Putamen (tissue), 1 donor: ENCODE results near the gene CHST11.

Experiments
- DNase-seq: peaks from one replicate; pipeline ENCODE4 v3.0.0-alpha.2; 2016; ENCODE audit warnings: low spot score

CHST11 gene

DNA sequence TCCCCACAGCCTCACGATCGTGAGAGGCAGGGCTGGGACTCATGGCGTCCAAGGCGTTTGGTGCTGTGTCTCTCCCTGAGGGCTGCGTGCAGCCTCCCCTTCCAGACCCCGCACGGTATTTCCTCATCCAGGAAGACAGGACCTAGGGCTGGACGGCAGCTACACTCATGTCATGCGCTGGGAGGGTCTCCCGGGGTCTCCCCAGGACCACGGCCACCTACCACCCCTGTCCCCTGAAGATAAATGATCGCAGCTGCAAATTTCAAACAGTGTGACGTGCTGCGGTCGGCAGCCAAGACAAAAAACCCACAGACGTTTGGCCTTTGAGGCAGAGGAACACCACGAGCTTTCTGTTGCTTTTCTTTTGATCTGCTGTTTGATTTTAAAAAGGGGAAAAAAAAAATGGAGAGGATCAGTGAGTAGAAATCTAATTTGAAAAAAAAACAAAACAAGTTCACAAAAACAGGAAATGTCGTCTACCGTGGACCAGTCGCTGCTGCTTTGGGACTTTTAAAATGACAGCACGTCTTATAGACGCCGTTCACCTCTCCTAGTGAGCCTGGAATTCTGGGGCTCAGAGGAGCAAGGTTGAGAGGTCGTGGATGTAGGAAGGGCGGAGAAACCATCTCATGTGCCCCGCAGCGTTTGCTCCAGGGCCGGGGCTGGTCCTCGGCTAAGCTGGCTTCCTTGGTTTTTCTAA is 263.7 kb downstream of the CHST11 start:
- no peak for DNase-seq

DNA sequence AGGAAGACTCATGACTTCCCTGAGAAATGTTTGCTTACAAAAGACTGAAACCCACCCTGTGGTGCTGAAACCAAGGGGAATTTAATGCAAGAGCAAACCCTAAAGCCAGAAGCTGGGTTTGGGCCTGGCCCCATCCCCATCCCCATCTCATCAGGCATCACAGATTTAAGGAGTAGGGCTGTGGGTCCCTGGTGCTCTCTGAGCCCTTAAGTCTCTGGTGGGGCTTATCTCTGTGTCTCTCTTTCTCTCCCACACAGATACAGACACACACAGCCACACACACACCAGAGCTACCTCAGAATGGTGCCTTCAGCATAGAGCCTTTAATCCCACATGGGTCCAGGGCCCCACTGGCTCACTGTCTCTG is 264.3 kb downstream of the CHST11 start:
- no peak for DNase-seq

GRCh38 chr12:104721936-104722335 is 265.2 kb downstream of the CHST11 start:
- no peak for DNase-seq

DNA sequence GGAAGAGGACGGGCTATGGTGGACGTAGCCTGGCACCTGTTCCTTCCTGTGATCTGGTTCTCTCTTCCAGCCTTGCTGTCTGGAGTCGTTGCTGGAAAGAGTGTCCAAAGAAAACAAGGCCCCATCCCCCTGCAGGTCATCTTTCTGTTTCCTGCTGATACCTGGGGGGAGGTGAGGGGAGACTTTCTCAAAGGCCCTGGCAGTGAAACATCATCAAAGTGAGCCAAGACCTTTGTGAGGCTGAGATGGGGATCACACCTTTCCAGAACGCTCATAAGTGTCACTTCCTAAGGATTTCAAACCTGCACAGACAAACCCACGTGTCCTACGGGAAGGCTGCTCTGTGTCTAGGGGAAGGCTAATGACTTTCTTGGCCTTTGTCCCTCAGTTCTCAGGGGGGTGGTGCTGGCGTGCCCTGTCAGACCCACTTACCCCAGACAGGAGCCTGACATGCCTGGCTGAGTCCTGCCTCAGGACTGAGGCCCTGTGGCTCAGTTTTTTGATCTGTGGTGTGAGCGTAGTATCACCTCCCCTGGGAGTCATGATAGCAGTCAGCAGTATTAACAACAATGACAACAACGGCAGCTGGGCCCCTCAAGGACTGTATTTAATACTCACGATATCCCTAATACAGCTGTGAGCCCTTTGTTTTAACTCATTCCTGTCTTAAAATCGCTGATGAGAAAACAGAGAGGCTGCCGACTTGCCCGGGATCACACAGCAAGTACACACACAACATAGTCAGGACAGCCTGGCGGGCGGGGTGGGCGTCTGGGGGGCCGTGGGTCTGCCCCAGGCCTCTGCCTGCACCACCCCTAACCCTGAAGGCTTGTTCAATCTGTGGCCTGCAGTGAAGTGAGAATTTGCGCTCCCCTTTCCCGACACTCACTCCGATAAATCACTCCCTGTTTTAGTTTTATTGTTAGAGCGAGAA is 266.1 kb downstream of the CHST11 start:
- no peak for DNase-seq

DNA sequence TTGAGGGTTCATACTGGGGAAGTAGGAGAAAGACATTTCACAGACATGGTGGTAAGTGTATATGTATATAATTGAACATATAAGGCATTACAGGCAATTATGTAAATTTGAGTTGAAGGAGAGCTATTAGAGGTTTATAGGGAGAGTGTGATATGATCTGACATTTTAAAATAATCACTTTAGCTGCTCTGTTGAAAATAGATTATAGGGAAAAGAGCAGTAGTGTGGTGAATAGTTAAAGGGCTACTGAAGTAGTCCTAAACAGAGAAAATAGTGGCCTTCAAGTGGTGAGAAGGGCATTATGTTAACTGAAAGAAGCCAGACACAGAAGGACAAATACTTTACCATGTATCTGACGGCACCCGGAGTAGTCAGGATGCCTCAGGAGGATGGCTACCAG is 267.1 kb downstream of the CHST11 start:
- no peak for DNase-seq

DNA sequence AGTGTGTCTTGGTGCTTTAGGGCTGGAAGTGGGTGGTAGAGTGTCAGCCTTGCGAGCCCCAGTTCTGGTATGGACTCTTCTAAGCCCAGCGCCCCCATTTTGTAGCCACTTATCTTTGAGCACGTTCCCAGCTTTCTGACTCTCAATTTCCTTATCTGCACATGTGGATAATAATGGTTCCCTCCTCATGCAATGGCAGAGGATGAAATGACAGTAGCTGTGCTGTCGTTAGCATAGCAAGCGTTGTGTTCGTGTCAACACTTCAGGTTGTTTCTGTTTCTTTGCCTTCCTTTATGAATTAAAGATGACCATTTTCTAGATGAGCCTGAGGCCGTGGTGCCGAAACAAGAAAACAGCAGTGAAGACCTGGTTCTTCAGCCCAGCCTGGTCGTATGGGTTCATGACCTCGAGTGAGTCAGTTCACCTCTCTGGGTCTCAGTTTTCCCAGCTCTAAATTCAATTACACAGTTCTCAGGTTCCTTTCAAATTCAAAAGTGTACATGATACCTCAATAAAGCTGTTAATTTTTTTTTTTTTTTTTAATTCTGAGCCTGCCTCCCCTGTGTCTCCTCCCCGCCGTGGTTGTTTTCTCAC is 268.3 kb downstream of the CHST11 start:
- no peak for DNase-seq

GRCh38 chr12:104725610-104726009 is 268.9 kb downstream of the CHST11 start:
- no peak for DNase-seq

DNA sequence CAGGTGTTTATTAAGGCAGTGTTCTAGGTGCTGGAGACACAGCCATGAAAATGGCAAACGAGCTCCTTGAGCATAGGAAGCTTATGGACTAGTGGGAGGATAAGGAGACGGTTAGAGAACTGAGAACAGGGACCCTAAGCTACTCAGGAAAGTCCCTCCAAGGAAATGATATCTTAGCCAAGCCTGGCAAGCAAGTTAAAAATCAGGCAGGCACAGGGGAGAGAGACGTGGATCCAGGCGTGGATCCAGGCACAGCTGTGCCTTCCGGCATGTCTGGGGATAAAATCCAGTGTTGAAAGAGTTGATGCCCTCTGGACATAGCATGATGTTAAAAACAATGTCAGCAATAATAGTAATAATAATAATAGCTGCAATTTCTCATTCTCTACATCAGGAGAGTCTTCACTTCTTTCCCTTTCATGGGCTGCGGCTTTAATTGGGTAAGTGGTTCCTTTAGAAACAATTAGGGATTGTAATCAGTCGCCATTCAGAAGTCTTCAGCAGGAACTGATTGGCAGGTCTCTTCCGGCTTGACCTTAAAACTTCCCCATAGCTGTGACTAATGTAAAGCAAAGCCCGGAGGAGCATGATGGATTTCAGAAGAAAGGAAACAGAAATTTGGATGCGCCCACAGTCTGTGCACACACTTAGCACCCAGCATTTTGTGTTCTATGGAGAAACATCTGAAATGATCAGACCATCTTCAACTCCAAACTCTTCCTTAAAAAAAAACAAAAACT is 271.1 kb downstream of the CHST11 start:
- DNase-seq = no peak

DNA sequence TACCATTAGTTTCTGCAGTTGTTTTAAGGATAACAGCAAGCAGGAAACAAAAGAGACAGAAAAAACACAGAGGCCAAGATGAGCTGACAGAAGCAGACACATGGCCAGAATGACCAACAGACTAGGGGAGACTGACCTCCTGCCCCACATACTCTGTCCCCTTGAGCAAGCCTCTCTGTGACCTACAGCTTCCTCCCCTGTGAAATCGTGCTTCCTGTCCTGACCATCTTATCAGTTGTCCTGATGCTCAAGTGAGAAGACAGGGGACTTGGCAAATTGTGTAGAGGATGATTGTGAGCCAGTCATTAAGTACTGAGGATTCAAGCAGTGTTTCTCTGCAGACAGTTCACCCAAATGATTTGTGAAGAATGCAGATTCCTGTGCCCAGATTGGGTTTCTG is 272.3 kb downstream of the CHST11 start:
- DNase-seq = no peak

- no peak for DNase-seq
Observed at GRCh38 chr12:104729610-104730446, 273.1 kb downstream of the CHST11 start.

DNA sequence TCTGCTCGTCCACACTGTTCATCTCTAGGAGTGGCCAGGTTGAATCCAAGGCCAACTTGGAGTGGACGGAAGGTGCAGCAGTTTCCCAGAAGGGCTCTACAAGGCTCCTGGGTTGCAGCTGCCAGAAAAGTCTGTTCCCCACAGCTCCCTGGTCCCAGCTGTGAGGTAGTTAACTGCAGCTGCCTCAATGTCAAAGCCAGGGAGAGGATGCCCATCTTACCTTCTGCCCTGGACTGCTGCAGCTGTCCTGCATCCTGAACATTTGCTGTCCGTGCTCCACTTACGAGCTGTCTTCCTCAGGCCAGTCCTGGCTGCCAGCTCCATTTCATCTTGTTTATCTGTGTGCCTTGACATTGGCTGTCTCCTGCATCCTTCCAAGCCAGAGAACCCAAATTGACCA is 274.0 kb downstream of the CHST11 start:
- DNase-seq = no peak

DNA sequence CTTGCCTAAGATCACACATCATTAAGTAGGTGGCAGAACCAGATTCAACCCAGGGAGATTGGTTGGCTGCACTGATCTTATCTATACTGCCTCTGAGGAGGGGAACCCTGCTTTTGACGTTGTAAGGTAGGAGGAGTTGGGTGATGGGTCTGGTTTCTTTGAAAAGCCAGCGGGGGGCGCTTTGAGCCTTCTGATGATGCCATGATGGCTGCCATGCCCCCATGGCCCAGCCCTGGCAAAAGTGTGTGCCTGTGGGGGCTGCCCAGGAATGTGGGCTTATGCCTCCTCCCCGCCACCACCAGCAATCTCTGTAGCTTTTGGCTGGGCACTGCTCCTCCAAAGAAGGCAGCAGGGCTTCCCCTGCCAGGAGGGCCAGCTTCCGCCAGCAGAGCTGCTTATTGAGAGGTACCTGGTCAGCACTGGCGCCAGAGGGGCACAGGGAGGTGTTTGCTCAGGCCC is 277.0 kb downstream of the CHST11 start:
- no peak for DNase-seq

- DNase-seq = no peak
Observed at GRCh38 chr12:104734541-104735095, 277.9 kb downstream of the CHST11 start.

DNA sequence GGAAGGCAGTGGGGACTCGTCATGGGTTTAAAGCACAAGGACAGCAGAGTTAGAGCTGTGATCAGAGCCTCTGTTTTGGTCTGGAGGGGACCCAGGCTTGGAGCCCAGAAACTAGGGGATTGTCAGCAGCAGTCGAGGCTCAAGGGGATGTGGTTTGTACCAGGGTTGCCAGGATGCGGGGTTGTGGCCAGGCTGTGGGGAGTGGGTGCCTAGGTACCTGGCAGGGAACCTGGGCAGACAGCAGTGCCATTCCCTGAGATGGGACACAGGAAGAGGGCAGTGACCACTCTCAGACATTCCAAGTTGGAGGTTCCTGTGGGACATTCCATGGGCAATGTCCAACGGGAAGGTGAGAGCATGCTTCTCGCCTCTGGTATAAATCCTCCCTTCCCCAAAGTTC is 279.1 kb downstream of the CHST11 start:
- DNase-seq = no peak

DNA sequence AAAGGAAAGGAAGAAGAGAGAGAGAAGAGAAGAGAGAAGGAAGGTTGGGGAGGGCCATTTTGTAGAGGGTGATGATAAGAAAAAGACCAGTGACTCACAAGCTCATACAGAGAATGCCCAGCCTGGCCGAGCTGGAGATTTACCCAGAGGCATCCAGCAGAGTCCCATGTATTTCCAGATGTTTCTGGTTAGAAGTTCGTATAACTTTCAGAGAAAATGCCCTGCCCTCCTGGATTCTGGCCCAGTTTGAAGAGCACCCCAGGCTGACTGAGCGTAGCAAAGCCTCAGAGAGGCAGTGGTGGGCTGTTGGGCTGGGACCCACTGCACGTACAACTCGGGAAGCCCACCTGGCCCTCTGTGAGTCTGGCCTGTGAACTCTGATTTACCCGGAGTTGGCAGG is 279.6 kb downstream of the CHST11 start:
- no peak for DNase-seq

- DNase-seq = no peak
Observed at GRCh38 chr12:104737113-104737512, 280.4 kb downstream of the CHST11 start.

GRCh38 chr12:104737791-104738301 is 281.1 kb downstream of the CHST11 start:
- no peak for DNase-seq

DNA sequence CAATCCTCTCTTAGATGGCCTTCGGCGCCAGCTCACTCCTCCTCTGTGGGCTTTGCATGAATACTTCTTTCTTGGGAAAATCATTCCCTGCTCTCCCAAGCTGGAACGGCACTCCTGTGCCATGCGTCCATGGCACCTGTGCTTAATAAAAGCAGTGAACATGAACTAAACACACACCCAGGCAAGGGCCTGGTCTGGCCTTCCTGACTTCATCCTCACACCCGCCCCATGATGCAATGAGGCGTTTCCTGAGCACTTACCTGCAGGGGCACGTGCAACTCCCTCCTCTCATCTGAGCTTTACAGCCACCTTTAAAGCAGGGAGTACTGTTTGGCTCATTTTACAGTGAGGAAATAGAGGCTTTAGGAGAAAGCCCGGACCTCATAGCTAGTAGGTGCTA is 281.6 kb downstream of the CHST11 start:
- DNase-seq = no peak

DNA sequence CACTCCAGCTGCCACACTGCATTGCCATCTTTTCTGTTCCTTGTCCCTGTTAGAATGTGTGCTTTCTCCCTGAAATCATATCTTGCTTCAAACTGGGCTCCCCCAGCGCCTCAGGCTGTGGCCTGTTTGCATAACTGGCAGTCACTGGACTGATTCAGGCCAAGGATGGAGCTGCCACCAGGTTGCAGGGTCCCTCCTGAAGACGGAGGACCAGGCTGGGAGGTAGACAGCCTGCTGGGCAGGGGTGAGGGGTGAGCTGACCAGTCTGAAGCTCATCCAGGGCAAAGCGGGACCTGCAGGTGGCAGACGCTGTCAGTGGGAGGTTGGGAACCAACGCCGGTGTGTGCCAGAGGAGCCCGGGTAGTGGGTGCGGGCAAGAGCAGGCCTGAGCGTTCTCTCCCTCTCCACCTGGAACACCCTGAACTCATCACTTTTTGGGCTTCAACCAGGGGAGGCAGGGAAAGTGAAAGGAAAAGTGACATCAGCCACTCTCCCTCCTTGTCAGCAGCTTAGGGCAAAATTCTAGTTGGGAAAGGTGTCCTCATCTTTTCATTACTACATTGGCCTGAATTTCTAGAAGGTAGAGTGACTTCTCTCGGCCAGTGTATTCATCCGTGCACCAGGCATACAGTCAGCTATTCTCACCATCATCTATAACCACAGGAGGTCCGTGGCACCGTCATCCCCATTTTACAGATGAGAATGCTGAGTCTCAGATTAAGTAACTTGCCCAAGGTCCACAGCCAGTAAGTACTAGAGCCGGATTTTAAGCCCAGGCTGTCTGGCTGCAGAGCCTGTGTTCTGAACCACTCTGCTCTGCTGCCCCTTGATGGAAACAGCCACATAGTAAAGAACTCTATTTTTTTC is 282.3 kb downstream of the CHST11 start:
- DNase-seq = no peak

DNA sequence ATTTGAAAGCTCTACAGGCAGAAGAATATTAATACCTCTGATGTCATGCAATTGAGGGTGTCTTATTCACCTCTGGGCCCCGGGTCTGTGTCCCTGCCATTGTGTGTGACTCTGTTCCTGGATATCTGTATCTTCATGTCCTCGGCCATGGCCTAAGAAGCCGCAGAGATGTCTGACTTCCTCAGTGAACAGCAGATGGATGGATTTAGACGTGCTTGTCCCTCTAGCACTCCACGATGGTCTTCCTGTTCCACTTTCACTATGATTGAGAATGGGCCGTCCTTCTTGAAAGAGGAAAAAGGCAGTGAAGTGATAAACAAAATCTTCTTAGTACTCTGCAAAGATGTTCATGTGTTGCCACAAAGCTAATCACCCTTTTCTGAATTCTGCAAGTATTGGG is 283.9 kb downstream of the CHST11 start:
- DNase-seq = peak; percentile 47
